Liver (tissue), 3 donors: Measurements from ENCODE around the gene TRAPPC6A.

ENCODE experiments used
- JUND ChIP-seq, 2 donors: IDR thresholded peaks; 2 replicates each; pipeline ENCODE4 v1.6.1; 2016; ENCODE audit warnings: antibody characterized with exemption in 2 of 2
- SP1 ChIP-seq: IDR thresholded peaks from 2 replicates; pipeline ENCODE4 v1.6.1; 2018; ENCODE audit warnings: antibody characterized with exemption, mild to moderate bottlenecking
- TAF1 ChIP-seq: conservative IDR thresholded peaks from 2 replicates; pipeline ENCODE4 v1.6.1; 2016; ENCODE audit warnings: antibody characterized with exemption, mild to moderate bottlenecking
- YY1 ChIP-seq: IDR thresholded peaks from 2 replicates; pipeline ENCODE4 v1.6.1; 2016; ENCODE audit warnings: antibody characterized with exemption, mild to moderate bottlenecking
- TF ChIP-seq, protein P1 (sequence below): fragments of 150-350 bp; IDR thresholded peaks from 2 replicates; pipeline ENCODE4 v1.5.1; 2017; ENCODE audit warnings: improper control_type of control experiment, low read depth, low read length; ENCODE audit not compliant: missing input control
- TF ChIP-seq, protein P2 (sequence below): IDR thresholded peaks from 2 replicates; pipeline ENCODE4 v1.6.1; 2016; ENCODE audit warnings: antibody characterized with exemption
- donor health status: healthy.
- donor health status: healthy.

DNA sequence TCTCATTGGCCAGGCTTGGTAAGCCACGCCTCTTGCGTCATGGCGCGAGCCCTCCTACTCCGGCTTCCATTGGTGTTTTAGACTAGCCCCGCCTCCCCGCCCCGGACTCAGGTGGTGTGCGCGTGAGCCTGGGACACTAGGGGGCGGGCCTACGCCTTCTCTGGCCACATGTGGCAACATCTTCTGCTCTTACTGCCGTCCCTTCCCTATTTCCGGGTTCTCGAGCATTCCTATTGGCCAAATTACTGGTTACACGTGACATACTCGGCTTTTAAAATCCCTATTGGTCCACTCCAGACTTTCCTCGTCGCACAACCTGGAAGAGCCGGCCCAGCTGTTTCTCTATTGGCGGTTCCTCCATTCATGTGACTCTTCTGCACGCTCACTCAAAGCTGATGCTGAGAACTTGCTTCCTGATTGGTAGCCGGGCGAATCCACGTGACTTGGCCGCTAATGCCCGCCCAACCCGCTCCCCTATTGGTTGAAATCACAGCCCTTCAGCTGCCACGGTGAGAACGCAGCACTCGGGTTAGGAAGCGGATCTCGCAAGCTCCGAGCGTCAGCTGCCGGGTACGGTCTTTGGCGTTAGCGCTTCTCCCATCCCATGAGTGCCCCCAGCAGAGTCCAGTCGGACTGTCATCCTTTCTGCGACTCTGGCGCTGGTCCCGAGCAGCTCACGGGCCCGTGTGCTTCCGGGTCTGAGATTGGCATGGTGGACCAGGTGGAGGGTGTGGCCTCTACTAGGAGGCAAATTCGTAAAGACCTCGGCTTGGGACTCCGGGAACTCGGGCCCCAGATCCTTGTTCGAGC is 430 bp upstream of the TRAPPC6A start, which contains the start of gene BLOC1S3:
- TF ChIP-seq YY1 (peak; percentile 90), JUND (IDR thresholded peaks at IDR 0.05) (peak in 1 of 2 donors; percentile 58), SP1 (peak; percentile 96), TAF1 (peak; percentile 57)
- TF ChIP-seq, protein P1, sequence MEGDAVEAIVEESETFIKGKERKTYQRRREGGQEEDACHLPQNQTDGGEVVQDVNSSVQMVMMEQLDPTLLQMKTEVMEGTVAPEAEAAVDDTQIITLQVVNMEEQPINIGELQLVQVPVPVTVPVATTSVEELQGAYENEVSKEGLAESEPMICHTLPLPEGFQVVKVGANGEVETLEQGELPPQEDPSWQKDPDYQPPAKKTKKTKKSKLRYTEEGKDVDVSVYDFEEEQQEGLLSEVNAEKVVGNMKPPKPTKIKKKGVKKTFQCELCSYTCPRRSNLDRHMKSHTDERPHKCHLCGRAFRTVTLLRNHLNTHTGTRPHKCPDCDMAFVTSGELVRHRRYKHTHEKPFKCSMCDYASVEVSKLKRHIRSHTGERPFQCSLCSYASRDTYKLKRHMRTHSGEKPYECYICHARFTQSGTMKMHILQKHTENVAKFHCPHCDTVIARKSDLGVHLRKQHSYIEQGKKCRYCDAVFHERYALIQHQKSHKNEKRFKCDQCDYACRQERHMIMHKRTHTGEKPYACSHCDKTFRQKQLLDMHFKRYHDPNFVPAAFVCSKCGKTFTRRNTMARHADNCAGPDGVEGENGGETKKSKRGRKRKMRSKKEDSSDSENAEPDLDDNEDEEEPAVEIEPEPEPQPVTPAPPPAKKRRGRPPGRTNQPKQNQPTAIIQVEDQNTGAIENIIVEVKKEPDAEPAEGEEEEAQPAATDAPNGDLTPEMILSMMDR: peak; percentile 41
- TF ChIP-seq, protein P2, sequence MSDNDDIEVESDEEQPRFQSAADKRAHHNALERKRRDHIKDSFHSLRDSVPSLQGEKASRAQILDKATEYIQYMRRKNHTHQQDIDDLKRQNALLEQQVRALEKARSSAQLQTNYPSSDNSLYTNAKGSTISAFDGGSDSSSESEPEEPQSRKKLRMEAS: peak; percentile 100
